ENCODE results near the gene NATD1.
A peak's percentile ranks its signal among the peaks of the same experiment; 100 is the strongest.

Gene NATD1

DNA sequence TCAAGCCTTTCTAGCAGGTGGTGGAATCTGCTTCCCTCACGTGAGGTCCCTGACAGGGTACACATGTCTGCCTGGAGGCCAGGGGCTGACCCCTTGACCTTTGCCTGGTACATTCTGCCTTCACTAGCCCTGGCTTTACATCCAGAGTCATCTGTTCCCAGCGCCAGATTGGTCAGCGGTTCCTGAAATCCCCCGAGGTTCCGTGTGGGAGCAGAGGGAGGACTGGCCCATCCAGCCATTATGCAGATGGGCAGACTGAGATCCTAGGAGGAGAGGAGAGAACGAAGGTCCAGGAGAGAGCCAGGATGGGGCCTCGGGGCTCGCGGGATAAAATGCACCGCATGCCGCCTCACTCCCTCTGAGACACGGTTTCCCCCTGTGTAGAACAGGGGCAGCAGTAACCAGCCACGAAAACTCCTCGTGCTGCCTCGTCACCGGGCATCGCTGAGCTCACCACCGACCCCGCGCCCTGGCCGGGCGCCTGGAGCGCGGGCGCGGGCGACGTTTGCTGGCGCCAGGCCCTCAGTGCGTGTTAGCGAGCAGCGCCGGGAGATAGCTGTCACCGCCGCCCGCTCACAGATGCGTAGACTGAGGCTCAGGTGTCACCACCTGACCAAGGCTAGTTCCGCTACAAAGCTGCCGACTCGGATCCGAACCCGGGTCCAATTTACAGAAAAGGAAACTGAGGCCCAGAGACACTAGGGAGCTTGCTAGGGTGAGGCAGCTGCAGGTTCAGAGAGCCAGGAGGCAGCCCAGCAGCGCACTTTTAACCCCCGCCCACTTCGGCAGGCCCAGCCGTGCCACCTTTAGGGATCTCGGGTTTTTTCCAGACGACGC lies 30.5 kb upstream of the NATD1 start:
- DNase-seq (ENCODE audit: extremely low read depth, insufficient read length): no peak
- Histone ChIP-seq H3K27me3 (replicated peaks; ENCODE audit: control insufficient read depth, insufficient read depth, low read length) (no peaks in the 10 kb centered on the region), H3K4me3 (replicated peaks; ENCODE audit: low read depth, low read length) (peak overlapping the region; percentile 89), H3K36me3 (ENCODE audit: control insufficient read depth, insufficient read depth, low read length) (no peaks in the 10 kb centered on the region)
- TF ChIP-seq, protein P1, sequence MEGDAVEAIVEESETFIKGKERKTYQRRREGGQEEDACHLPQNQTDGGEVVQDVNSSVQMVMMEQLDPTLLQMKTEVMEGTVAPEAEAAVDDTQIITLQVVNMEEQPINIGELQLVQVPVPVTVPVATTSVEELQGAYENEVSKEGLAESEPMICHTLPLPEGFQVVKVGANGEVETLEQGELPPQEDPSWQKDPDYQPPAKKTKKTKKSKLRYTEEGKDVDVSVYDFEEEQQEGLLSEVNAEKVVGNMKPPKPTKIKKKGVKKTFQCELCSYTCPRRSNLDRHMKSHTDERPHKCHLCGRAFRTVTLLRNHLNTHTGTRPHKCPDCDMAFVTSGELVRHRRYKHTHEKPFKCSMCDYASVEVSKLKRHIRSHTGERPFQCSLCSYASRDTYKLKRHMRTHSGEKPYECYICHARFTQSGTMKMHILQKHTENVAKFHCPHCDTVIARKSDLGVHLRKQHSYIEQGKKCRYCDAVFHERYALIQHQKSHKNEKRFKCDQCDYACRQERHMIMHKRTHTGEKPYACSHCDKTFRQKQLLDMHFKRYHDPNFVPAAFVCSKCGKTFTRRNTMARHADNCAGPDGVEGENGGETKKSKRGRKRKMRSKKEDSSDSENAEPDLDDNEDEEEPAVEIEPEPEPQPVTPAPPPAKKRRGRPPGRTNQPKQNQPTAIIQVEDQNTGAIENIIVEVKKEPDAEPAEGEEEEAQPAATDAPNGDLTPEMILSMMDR (IDR thresholded peaks at IDR 0.05; ENCODE audit: insufficient read depth, low read length, poor library complexity, severe bottlenecking): no peak

DNA sequence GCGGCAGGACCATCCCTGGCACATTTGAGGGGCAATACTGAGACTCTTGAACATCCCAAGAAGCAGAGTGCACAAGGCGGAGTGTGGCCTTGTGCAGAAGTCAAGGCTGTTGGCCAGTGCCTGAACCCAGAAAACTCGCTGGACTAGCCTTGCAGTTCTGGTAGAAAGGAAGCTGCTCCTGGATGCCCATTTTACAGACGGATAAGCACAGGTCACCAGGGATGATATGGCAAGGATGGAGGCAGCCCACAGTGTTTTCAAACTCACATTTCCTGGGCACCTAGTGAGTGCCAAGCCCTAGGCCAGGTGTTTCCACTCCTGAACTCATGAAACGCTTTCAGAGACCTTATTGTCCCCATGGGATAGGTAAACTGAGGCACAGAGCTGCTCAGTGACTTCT lies 29.6 kb upstream of the NATD1 start:
- TF ChIP-seq, protein P1 (IDR thresholded peaks at IDR 0.05; ENCODE audit: insufficient read depth, low read length, poor library complexity, severe bottlenecking): no peak
- DNase-seq (ENCODE audit: extremely low read depth, insufficient read length): no peak
- H3K27me3 ChIP-seq (replicated peaks; ENCODE audit: control insufficient read depth, insufficient read depth, low read length): no peaks in the 10 kb centered on the region; the same call in 1 of the 2 replicates

DNA sequence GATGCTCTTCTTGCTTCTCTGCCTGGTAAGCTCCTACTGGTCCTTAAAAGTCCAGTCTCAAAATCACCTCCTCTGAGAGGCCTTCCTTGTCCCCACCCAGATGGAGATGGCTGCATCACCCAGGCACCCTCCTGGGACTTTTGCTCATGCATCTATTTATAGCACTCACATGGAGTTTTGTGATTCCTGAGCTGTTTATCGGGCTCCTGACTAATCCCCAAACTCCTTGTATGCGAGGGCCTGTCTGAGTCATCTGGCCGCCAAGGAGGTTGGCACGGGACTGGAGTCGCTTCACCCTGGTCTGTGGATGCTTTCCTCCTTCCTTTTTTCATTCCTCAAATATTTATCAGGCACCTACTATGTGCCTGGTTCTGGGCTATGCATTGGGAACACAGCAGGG lies 29.0 kb upstream of the NATD1 start:
- no peak overlapping the region for H3K4me3 ChIP-seq (replicated peaks; ENCODE audit: low read depth, low read length)
- TF ChIP-seq, protein P1 (IDR thresholded peaks at IDR 0.05; ENCODE audit: insufficient read depth, low read length, poor library complexity, severe bottlenecking): no peak
- no peaks in the 10 kb centered on the region for H3K36me3 ChIP-seq (ENCODE audit: control insufficient read depth, insufficient read depth, low read length)
- no peaks in the 10 kb centered on the region; the same call in 1 of the 2 replicates for H3K27me3 ChIP-seq (replicated peaks; ENCODE audit: control insufficient read depth, insufficient read depth, low read length)
- no peak for DNase-seq (ENCODE audit: extremely low read depth, insufficient read length)

More for the DNA sequence above, 29.6 kb upstream of the NATD1 start:
- Histone ChIP-seq H3K36me3 (ENCODE audit: control insufficient read depth, insufficient read depth, low read length) (no peaks in the 10 kb centered on the region), H3K4me3 (replicated peaks; ENCODE audit: low read depth, low read length) (no peak overlapping the region)

DNA sequence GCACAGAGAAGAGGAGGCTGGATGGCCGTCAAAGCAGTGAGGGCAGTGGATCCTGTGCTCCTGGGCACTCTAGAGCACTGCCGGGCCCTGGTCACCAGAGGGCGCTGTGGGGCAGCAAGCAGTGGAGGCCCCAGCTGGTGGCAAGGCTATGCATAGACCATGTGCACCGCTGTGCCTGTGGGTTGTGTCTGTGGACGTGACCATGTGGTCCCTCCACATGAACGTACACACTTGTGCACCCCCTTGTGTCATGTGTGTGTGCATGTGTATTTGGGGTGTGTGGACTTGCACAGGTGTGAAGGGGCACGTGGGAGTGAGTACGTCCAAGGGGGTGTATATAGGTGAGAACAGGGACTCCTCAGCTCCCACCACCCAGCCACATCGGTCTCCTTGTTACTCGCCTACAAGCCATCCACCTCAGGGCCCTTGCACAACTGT lies 26.9 kb upstream of the NATD1 start:
- Histone ChIP-seq H3K36me3 (ENCODE audit: control insufficient read depth, insufficient read depth, low read length) (no peaks in the 10 kb centered on the region), H3K27me3 (replicated peaks; ENCODE audit: control insufficient read depth, insufficient read depth, low read length) (no peaks in the 10 kb centered on the region; the same call in 1 of the 2 replicates), H3K4me3 (replicated peaks; ENCODE audit: low read depth, low read length) (no peak overlapping the region)
- TF ChIP-seq, protein P1 (IDR thresholded peaks at IDR 0.05; ENCODE audit: insufficient read depth, low read length, poor library complexity, severe bottlenecking): peak; percentile 99
- peak; percentile 76 for DNase-seq (ENCODE audit: extremely low read depth, insufficient read length)

DNA sequence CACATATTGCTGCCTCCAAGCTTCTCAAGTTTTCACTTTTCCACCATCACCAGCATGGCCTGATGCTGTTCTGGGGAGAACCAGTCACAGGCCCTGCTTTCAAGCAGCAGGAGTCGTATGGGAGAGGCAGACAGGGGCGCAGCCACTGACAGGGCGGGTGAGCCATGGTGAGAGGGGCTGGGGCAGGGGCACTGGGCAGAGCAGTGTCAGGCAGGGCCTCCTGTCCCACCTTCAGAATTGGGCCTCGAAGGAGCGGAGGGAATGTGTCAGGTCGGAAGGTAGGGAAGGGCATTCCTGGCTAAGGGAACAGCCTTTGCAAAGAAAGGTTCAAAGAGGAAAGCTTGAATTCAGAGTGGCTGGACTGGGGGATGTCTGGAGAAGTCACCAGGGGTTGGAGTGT lies 26.4 kb upstream of the NATD1 start:
- TF ChIP-seq, protein P1 (IDR thresholded peaks at IDR 0.05; ENCODE audit: insufficient read depth, low read length, poor library complexity, severe bottlenecking): no peak
- Histone ChIP-seq H3K4me3 (replicated peaks; ENCODE audit: low read depth, low read length) (no peak overlapping the region), H3K27me3 (replicated peaks; ENCODE audit: control insufficient read depth, insufficient read depth, low read length) (no peaks in the 10 kb centered on the region; the same call in 1 of the 2 replicates), H3K36me3 (ENCODE audit: control insufficient read depth, insufficient read depth, low read length) (no peaks in the 10 kb centered on the region)
- DNase-seq (ENCODE audit: extremely low read depth, insufficient read length): no peak
